Measurements from ENCODE around the gene GABBR1.

GABBR1 gene

DNA sequence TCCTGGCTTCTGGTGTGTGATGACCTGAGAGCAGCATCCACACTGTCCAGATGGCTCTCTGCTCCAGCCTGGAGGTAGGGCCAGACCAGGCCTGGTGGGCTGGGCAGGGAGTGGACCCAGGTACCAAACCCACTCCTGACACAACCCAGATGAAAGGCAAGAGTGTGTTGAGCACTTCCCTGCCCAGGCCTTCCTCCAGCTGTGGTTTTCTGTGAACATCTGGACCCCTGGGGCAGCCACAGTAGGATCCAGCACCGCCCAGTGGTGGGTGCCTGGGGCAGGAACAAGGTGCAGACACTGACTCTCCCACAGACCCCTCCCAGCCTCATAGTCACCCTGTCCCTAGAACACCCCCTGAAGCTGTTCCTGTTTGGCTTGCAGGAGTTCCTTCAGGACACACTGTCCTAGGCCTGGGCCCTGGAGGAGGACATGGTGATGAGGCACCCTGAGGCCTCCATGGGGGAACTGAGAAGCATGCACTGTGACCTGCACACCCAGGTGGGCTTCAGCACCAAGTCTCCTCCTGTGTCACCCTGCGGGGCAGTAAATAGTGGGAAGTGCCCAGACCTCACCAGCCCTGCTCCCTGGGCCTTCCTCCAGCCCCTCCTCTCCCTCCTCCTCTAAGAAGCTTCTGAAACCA is 102.2 kb downstream of the GABBR1 start:
- DNase-seq (ENCODE audit: insufficient read length, low spot score) (no peak), FAIRE-seq (no peak)

DNA sequence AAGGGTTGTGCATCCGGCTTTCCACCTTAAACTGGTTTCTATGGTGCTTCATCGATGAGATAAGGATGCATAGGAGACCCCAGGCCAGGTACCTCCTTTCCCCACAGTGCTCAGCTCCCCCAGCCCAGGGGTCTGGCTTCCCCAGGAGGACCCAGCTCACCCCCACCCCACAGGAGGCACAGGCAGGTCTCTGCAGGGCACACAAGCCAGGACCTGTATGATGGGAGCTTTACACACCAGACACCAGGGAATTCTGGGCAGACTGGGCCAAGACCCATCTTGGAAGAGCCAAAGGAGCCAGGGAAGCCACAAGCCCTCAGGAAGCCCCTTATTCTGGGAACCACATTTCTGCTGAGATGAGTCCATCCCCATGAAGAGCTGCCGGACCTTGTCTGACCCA is 103.0 kb downstream of the GABBR1 start:
- FAIRE-seq = no peak
- no peak for DNase-seq (ENCODE audit: insufficient read length, low spot score)

DNA sequence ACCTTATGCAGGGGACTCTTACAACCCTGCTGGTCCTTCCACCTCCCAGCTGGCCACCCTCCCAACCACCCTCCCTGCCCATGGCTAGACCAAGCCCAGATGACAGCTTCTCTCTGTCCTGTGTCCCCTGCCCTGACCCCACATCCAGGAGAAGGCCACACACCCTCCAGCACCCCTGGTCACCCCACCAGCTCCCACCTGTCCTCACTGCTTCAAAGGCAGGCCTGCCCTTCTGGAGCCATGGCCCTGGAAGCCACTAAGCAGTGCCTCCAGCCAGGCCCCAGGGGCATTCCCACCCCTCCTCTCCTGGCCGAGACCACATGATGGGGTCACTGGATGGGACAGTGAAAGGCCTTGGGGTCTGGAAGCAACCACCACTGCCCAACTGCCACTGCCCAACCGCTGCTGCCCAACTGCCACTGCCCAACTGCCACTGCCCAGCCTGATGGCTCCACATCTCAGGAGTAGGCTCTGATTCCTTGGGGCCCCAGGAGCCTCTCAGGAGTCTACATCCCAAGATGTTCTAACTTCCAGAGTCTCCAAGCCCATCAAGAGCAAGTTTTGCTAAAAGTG is 103.9 kb downstream of the GABBR1 start:
- no peak for FAIRE-seq
- DNase-seq (ENCODE audit: insufficient read length, low spot score) = no peak

DNA sequence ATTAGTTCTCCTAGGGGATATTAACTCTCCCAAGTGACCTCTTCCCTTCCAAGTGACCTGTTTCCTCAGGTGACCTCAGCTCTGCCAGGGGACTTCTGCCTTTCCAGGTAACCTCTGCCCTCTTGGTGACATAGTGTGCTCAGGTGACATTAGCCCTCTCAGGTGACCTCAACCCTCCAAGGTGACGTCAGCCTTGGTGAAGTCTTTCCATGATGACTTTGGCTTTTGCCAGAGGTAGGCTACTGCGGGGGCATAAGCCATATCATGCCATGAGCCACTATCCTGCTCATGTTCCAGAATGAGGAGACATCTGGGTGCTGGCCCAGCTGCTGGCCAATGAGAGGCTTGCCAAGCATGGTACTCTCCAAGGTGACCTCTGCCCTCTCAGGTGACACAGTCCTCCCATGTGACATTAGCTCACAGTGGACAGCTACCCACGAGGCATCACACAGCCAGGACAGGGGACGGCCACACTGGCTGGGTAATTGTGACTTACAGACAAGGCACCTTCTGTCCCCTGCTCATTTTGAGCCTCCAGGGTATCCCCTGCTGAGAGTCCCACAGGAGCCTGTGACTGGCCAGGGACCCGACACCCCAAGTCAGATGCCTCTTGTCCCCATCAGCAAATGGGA is 104.6 kb downstream of the GABBR1 start:
- no peak for FAIRE-seq
- DNase-seq (ENCODE audit: insufficient read length, low spot score) = no peak

DNA sequence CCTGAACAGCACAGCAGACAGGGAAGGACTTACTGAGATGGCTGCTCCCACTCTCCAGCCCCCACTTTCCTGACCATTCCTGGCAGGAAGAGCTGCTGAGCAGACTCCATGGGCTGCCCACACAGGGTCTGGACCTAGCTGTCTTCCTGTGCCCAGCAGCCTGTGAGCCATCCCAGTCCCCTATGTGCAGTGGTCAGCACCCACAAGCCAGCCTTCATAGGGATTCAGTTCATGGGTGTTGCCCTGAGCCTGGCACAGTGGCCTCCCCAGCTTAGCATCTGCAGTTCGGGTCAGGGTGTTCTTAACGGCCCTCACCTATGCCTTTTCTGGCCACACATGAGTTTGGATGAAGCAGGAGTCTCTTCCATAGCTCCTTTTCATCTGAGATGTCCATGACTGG is 105.4 kb downstream of the GABBR1 start:
- DNase-seq (ENCODE audit: insufficient read length, low spot score) (no peak), FAIRE-seq (no peak)

DNA sequence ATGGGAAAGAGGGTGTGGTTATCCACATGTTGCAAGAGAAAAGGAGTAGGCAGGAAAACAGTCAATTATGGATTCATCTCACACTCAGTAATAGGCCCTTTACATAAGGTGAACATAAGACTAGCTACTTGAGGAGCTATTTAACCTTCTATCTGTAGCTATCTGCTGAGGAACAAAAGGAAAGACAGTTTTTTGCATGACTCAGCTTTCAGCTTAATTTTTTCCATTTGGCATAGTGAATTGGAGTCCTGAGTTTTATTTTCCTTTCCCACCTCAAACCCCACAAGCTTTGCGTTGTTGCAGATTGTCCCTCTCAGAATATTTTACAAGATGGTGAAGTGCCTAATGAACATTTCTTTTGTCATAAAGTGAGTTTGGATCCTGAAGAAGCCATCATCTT is 105.9 kb downstream of the GABBR1 start:
- DNase-seq (ENCODE audit: insufficient read length, low spot score) = no peak
- FAIRE-seq = no peak

DNA sequence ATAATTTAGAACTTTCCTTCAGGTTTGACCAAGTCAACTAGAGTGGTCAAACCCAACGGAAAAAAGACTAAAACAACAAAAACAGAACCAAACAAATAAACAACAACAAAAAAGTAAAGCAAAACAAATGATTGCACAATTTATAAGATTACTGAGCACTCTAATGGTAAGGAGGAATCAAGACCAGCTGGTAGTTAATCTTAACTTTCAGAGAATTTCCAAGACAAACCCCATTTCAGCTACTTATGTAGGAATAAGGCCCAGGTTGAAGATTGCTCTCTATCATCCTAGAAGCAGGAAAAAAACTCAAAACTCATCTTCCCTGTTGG is 107.7 kb downstream of the GABBR1 start:
- FAIRE-seq = no peak
- no peak for DNase-seq (ENCODE audit: insufficient read length, low spot score)

DNA sequence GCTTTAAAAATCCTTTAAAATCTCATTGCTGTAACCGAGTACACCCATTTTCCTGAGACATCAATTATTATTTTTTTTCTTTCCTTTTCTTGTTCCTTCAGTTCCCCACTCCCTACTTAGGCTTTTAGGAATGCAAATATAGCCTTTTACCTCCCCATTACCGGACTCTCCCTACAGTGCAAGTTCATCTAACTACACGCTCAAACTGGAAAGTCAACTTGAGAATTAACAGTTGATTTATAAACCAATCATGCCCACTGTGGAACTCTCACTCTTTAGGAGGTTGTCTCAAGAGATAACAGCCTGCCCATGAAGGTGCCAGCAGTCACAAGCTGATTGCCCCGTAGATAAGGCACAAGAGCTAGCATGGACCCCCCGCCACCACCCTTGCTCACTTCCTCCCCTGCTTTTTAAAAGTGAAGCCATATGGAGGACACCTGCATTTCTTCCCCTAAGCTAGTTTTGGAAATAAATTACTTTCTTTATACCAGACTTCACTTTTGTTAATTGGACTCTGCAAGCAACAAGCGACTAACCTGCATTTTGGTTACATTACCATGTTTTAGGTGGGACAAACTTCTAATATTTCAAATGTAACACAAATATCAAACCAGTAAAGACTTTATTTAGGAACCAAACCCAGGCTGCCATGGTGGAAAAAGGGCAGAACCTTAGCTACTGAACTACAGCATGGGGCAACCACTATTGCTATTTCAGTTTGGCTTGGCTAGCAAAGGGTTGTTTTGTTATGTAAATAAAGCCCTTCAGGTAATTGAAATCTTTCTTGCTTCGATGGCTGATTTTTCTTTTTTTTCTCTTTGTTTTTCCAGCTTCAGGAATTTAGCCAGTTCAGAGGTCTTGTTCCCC is 108.3 kb downstream of the GABBR1 start:
- no peak for FAIRE-seq
- no peak for DNase-seq (ENCODE audit: insufficient read length, low spot score)

DNA sequence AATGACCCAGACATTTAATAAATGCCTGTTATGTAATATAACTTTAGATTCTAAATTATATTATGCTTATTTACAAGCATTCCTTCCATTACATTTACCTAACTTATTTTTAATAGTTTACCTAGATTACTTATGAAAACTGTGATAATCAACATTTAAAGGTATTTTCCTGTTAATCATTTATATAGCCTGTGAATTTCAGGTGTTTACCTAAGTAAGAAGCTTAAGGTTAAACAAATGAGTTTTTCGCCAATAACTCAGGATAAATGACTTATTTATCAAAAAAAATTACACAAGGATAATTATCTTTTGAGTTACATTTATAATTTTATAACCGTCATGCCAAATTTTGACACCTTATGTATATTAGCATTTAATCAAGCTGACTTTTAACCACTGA is 108.9 kb downstream of the GABBR1 start:
- no peak for FAIRE-seq

DNA sequence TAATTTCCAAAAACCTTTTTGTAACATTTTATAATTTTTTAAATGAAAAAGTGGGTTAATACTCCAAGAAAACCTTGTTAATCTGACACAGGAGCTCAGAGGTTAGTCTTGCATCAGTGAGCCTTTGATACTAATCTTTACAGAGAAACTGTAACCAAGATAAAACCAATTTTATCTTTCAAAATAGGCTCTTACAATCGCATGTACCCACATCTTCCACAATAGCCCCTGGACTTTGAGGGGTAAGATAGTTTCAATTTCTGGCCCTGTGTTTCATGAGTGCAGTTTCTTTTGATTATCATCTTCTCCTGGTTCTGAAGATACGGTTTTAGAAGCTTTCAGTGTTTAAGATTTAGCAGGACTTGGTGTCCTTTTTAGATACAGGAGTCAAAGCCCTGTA is 110.8 kb downstream of the GABBR1 start:
- no peak for DNase-seq (ENCODE audit: insufficient read length, low spot score)
- FAIRE-seq = no peak

More for the DNA sequence above, 108.9 kb downstream of the GABBR1 start:
- DNase-seq (ENCODE audit: insufficient read length, low spot score) = no peak

DNA sequence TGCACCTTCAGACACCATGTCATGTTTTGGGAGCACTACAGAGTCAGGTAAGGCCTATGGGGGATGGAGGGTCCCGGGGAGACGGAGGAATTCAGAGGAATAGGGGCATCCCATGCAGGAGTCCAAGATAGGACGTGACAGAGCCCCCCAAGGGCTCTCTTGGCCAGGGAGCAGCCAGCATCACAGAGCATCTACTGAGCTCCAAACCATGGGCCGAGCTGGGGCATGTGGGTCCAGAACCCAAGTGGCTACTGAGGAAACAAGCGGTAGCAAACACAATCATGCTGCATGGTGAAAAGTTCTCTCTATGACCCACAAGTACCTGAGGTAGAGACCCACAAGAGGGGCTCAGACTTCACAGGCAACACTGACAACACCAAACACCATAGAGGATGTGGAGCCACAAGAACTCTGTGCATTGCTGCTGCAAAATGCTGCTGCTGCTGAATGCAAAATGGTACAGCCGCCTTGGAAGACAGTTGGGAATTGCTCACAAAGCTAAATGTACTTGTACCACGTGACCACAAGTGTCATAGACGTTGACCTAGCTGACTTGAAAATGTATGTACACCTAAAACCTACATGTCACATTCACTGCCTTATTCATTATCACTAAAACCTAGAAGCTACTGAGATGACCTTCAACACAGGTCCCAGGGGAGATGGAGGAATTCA is 111.8 kb downstream of the GABBR1 start:
- DNase-seq (ENCODE audit: insufficient read length, low spot score) (no peak), FAIRE-seq (no peak)

DNA sequence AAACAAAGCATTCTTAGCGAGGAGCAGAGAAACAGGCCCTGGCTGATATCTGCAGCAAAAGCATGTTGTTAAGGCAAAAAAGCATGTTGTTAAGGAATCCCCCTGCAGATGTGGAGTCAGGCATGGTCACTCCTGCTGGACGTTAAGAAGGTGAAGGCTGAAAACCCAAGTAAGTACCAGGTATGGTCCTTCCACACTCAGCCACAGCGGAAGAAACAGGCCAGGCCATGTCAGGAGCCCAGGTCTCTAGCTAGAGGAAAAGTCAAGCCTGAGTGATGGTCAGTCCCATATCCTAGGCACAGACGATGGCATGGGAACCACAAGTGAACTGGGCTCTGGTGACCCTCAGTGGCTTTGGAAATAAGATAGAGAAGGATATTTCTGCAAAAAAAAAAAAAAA is 112.8 kb downstream of the GABBR1 start:
- DNase-seq (ENCODE audit: insufficient read length, low spot score) (no peak), FAIRE-seq (no peak)

DNA sequence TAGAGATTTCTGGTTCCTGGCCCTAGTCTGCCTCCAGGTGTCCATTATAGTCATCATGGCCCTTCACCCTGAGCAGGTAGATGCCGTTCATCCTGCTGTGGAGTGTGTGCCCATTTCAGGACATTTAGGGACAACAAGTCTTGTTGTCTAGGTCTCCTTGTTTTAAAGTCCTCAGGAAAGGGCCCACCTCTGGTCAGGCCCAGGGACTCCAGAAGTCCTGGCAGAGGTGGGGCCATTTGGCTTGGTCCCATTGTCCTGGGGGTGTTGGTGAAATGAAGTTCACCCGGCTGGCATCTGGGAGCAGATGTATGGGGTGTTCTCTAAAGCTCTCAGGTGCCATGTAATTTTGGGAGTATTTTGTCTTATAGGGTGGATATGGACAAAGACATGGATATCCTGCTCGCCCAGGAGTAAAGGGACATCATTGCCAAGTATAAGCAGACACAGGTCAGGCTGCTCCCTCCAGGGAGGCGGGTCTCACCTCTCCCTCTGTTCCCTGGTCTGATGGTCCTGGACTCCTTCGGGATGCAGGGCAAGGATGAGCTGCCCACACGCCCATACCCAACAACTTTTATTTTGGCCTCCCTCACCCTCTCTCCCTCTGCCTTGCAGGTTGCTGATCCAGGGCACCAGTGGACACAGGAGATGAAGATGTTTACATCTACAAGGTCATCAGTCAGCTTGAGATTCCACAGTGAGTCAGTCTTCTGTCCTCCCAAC is 113.5 kb downstream of the GABBR1 start:
- no peak for FAIRE-seq

DNA sequence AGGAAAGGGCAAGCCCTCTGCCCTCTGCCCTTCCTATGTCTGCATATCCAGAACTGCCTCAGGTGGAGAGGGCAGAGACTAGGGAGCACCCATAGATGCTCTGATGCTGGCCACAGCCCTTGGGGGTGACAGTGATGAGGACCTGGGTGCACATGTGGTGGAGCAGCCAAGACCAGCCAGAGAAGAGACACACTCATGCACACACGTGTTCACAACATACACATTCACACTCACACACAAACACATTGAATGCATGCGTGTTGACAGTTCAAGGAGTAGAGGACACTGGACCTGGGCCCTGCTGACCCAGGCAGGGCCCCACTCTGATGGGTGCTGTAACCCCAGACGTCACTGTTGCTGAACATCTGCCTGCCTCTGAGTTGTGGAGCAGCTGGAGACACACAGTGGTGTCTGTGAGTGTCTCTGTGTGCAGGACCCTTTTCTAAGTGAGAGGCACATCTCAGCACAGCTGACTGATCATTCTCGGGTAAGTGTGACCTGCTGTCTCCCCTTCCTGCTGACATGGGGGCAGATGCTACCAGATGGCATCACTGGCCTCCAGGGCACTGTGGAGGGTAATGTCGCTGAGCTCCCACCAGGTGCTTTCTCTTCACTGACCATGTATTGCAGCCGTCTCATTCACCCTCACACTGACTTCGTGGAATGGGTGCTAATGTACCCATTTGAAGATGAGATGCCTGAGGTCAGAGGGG is 115.1 kb downstream of the GABBR1 start:
- DNase-seq (ENCODE audit: insufficient read length, low spot score) = no peak
- FAIRE-seq = no peak

More for the DNA sequence above, 113.5 kb downstream of the GABBR1 start:
- DNase-seq (ENCODE audit: insufficient read length, low spot score) = no peak

DNA sequence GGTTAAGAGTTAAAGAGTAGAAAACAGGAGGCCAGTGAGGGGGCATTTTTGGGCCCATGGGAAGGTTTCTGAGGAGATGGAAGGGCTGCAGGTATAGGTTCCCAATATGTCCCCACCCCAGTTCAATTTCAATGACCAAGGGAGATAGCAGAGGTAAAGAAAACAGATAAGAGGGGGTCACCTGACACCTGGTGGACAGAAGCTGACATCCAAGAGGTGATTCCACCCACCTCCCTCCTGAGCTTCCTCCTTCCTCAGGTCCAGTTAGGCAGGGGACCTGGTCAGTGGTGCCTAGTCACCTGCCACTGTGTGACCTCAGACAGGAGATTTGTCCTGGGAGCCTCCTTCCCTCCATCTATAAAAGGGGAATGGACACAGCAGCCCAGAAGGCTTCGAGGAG is 115.7 kb downstream of the GABBR1 start:
- no peak for FAIRE-seq
- DNase-seq (ENCODE audit: insufficient read length, low spot score) = no peak

DNA sequence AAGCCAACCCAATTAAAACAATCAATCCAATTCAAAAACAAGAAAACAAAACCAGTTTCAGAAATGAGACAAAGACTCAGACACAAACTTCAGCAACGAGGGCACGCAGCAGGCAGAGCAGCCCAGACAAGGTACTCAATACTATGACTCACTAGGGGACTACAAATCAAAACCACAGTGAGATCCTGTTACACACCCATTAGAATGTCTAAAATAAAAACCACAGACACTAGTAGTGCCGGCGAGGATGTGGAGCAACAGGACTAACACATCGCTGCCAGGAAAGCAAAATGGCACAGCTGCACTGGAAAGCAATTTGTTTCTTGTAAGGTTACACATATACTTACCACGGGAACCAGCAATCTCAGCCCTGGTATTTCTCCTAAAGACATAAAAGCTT is 116.9 kb downstream of the GABBR1 start:
- peak; percentile 45 for FAIRE-seq
- DNase-seq (ENCODE audit: insufficient read length, low spot score) = no peak

DNA sequence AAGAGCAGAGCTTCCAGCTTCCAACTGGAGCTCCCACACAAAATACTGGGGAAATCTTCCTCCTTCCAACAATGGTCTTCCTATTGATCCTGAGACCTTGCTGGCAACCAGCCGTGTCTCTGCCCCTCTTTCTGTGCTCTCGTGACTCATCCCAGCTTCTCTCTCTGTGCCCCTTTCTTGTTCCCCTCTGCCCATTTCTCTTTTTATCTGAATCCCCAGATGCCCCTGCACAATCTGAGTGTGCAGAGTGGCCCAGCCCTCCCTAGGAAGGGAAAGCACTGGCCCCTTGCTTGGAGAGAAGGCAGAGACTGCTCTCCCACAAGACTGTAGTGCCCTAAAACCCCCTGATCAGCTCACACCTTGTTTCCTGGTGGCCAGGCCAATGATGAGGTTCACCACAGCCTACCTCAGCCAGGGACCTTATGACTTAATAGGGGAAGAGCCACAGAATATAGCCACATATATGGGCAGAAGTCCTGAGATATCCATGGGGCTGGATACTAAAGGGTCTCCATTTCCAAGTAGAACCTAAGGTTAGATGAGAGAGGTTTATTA is 122.2 kb downstream of the GABBR1 start:
- DNase-seq (ENCODE audit: insufficient read length, low spot score) (no peak), FAIRE-seq (no peak)

DNA sequence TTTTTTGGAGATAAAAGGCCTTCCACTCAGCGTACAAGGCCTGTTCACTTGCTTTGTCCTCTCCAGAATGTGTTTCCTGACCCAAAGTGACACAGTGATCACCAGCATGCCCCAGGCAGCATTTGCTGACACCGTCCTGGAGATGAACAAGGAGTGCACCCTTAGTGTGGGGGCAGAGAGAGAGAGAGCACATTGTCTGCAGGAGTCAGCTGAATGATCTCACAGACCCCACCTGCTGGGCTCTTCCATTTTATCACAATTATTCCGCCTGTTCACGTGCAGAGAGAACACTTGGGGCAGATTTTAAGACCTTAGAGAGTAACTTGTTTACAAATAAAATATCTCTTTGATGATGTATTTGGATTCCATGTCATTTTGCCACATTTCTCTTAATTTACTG is 122.8 kb downstream of the GABBR1 start:
- no peak for FAIRE-seq
- DNase-seq (ENCODE audit: insufficient read length, low spot score) = no peak

Data from GM19239 (cell line).